Stimulated activated CD4-positive, alpha-beta T cell treated with anti-CD3 and anti-CD28 coated beads, Interleukin-12 subunit alpha, Interleukin-12 subunit beta, amount 100 ng/mL, for 24 hours (primary cell): ENCODE data around the gene REEP3.

ENCODE experiments used
- DNase-seq, 2 experiments: peaks; one replicate each; pipeline ENCODE4 v3.0.0-alpha.2; 2020; ENCODE audit warnings: low read depth in 2 of 2

The REEP3 gene

GRCh38 chr10:63665670-63666134, 144.5 kb downstream of the REEP3 start:
- no peak for DNase-seq

- no peak for DNase-seq
These were observed 145.7 kb downstream of the REEP3 start for GRCh38 chr10:63666836-63667383.

DNA sequence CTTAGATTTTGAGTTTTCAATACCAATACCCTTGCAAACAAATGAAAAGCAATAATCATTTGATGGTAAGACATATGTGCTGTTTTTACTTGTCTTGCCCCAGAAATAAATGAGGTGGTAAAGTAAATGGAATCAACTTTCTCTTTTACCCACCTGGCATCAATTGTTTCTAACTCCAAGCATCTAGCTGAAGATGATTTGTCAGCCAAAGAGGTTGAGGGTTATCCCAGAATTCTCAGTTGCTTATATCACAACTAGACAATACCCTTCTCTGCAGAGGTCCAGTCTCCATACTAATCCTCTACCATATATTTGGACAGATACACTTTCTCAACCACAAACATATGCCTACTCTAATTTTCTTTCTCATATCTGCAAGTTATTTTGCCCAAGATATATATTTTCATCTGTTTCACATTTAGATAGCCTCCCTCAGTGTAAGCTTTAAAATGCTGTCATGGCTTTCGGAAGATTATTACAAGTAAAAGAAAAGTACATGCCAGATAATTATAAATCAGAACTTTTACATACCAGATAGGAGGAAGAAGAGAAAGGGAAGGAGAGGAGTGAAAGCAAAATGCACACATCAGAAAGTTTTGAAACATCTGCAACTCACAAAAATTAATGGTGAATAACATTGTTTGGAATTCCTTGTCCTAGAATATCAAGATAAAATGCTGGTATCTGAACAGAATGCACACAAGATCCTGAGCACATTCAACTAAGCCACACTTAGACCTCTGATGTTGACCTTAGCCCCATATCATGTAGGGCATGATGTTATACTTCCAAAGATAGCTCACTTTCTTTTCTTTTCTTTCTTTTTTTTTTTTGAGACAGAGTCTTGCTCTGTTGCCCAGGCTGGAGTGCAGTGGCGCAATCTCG, 146.6 kb downstream of the REEP3 start:
- no peak for DNase-seq

- DNase-seq = no peak
These were observed 149.2 kb downstream of the REEP3 start for GRCh38 chr10:63670291-63670898.

DNA sequence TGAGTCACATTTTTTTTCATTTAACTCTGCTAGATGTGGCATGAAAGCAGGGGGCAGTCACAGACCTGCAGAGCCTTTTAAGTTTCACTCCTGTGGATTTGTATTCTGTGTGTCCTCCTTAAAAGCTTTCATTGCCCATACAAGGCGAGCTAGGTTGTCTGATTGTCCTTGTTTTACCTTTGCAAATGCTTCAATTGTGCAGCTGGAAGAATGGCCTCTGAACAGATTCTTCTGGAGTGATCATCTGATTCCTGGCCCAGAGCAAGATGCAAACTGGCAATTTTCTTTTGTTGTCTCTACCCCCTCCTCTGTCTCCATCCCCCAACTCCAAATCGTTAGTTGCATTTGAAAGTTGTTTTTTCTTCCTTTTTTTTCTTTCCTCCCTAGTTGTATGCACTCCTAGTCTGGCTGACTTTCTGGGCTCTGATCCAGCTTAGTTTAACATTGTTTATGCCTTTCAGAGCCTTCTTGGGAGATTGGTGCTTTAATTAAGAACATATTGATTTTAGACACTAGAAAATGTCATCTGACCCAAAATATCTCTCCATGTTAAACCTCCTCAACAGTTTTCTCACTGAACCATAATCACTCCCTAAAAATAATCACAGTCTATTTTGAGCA, 150.2 kb downstream of the REEP3 start:
- DNase-seq = no peak

DNA sequence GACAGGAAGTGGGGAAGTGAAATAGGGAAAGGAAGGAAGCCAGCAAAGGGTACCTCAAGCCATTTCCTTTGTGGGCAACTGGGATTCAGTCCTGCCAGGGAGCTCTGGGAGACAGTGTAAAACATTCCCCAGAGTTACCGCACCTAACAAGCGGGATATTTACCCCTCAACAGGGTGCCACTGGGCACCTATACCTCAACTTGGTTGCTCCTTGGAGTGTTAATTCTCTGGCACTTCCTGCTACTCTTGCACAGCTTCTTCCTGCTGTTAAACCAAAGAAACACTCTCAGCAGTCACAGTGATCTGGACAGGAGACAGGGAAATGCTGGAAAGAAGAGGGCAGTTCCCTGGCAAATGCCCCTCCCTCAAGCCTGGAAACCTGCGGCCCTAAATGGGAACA, 151.3 kb downstream of the REEP3 start:
- no peak for DNase-seq

DNA sequence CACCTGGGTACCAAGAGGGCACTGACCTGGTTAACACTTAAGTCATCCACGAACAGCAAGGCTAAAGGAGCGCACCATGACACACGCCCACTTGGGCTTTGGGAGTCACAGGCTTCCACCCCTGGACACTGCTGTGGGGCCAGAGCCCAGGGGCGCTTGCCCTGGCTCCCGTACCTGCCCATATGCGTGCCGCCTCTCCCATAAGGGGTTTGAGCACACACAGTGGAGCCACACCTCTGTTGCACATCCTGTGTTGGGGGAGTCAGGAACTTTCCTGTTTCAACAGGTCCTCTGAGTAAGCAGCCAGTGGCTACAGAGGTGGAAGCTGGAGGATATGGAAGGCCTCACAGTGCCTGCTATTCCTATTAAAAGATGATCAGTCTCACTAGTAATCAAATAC, 152.0 kb downstream of the REEP3 start:
- DNase-seq = no peak

DNA sequence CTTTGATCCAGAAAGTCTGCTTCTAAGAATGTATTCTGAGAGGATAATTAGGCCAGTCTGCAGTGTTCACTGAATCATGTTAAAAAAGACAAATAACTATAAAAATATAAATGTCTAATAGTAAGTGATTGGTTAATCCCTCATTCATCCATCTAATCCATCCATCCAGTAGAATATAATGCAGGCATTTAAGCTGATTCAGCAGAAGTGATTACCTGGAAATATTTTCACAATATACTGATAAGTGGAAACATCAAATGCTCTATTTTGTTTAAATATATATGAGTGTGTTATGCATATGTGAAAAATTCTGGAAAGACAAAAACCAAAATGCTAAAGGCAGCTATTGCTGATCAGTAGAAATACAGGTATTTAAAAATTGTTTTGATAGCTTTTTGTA, 152.6 kb downstream of the REEP3 start:
- no peak for DNase-seq
